B cell (primary cell): ENCODE results near the gene EMP1. TPM values are rescaled to one million over a fixed set of nuclear protein-coding genes. Genes with fewer than 3 reads are reported as not detected.

Experiments used
- ATAC-seq: fragments of 200-7000 bp; cut with Tn5 transposase; one replicate; pipeline ENCODE4 v1.10.0; 2021; ENCODE audit warnings: low read depth, mild to moderate bottlenecking, moderate number of reproducible peaks, moderate library complexity
- CTCF ChIA-PET: fragments of 350-600 bp; sonication (Branson Sonifier 250); formaldehyde crosslinking; loops from one replicate; lab custom pipeline; 2021; ENCODE audit warnings: antibody characterized with exemption, inconsistent platforms; lab: Charles Lee
- POLR2A ChIA-PET: fragments of 350-600 bp; sonication (Branson Sonifier 250); formaldehyde crosslinking; loops from one replicate; lab custom pipeline; 2021; ENCODE audit warnings: antibody characterized with exemption; lab: Charles Lee
- DNase-seq: peaks from one replicate; pipeline ENCODE4 v3.0.0; 2013
- H2AFZ ChIP-seq: 2 replicates; pipeline ENCODE4 v1.6.1; 2012; ENCODE audit warnings: mild to moderate bottlenecking, low read depth, low read length; ENCODE audit not compliant: insufficient read depth, poor library complexity, severe bottlenecking
- H3K27ac ChIP-seq, 2 donors: 1 replicate in 1 of 2; 2 replicates in 1 of 2; pipeline ENCODE4 v1.5.1; 2012 to 2013; ENCODE audit warnings: low read length in 2 of 2, mild to moderate bottlenecking in 2 of 2, moderate library complexity in 1 of 2
- H3K27me3 ChIP-seq, 4 experiments: fragments of 200-600 bp in 1 of 4; sonication (generic) in 1 of 4; replicated peaks in 1 of 4; 1 replicate in 2 of 4; 2 replicates in 2 of 4; pipeline versions ENCODE4 v1.6.1 to v1.7.0; 2013 to 2016; ENCODE audit warnings: low read length in 3 of 4, mild to moderate bottlenecking in 2 of 4, mixed read lengths in 1 of 4, moderate library complexity in 1 of 4; ENCODE audit not compliant: insufficient read depth in 4 of 4, control insufficient read depth in 3 of 4; ENCODE audit errors: control extremely low read depth in 1 of 4
- H3K36me3 ChIP-seq, 2 experiments: replicated peaks in 1 of 2; 1 replicate in 1 of 2; 2 replicates in 1 of 2; pipeline versions ENCODE4 v1.6.1 to v1.7.1; 2013; ENCODE audit warnings: low read length in 1 of 2; ENCODE audit not compliant: insufficient read depth in 2 of 2, control insufficient read depth in 1 of 2; ENCODE audit errors: control extremely low read depth in 1 of 2, extremely low read depth in 1 of 2
- H3K4me1 ChIP-seq, 2 donors: fragments of 200-600 bp in 1 of 2; sonication (generic) in 1 of 2; 1 replicate in 1 of 2; 2 replicates in 1 of 2; pipeline versions ENCODE4 v1.5.1 to v1.6.1; 2013 to 2017; ENCODE audit warnings: low read length in 2 of 2; ENCODE audit not compliant: control insufficient read depth in 2 of 2, insufficient read depth in 2 of 2
- H3K4me2 ChIP-seq: replicated peaks from 2 replicates; pipeline ENCODE3; 2012; ENCODE audit warnings: mild to moderate bottlenecking, low read depth, low read length; ENCODE audit not compliant: poor library complexity, severe bottlenecking
- H3K4me3 ChIP-seq, 5 experiments: fragments of 200-600 bp in 1 of 5; sonication (generic) in 1 of 5; 1 replicate in 3 of 5; 2 replicates in 2 of 5; pipeline versions ENCODE4 v1.5.1 to v1.7.0; 2011 to 2016; ENCODE audit warnings: low read length in 4 of 5, mild to moderate bottlenecking in 4 of 5, low read depth in 2 of 5, control low read depth in 1 of 5, moderate library complexity in 1 of 5; ENCODE audit not compliant: insufficient read depth in 1 of 5; ENCODE audit errors: control extremely low read depth in 1 of 5, extremely low read depth in 1 of 5
- H3K79me2 ChIP-seq: fragments of 200-600 bp; sonication (generic); one replicate; pipeline ENCODE4 v1.6.0; 2016; ENCODE audit warnings: low read length; ENCODE audit not compliant: control insufficient read depth, insufficient read depth
- H3K9ac ChIP-seq: fragments of 200-600 bp; sonication (generic); 2 replicates; pipeline ENCODE4 v1.6.1; 2017; ENCODE audit warnings: mild to moderate bottlenecking, low read length, moderate library complexity
- H3K9me3 ChIP-seq, 3 donors: one replicate each; pipeline versions ENCODE4 v1.6.1 to v1.7.1; 2013; ENCODE audit warnings: low read length in 2 of 3; ENCODE audit not compliant: control insufficient read depth in 2 of 3, insufficient read depth in 1 of 3; ENCODE audit errors: control extremely low read depth in 1 of 3
- H4K20me1 ChIP-seq: 2 replicates; pipeline ENCODE4 v1.6.0; 2012; ENCODE audit warnings: mild to moderate bottlenecking, low read length; ENCODE audit not compliant: insufficient read depth, control insufficient read depth, poor library complexity, severe bottlenecking
- H3K27ac Mint-ChIP-seq: one replicate; pipeline ENCODE4 v1.8.0; 2021; ENCODE audit warnings: mixed read lengths
- H3K27me3 Mint-ChIP-seq: one replicate; pipeline ENCODE4 v1.8.0; 2021; ENCODE audit warnings: mixed read lengths
- H3K4me1 Mint-ChIP-seq: one replicate; pipeline ENCODE4 v1.8.0; 2021; ENCODE audit warnings: mixed read lengths
- H3K4me3 Mint-ChIP-seq: one replicate; pipeline ENCODE4 v1.8.0; 2021; ENCODE audit warnings: mixed read lengths
- H3K9me3 Mint-ChIP-seq: one replicate; pipeline ENCODE4 v1.8.0; 2022; ENCODE audit warnings: mixed read lengths; ENCODE audit not compliant: insufficient read depth
- EZH2 ChIP-seq: IDR thresholded peaks from 2 replicates; pipeline ENCODE4 v1.6.1; 2012; ENCODE audit warnings: borderline replicate concordance, low read depth, mild to moderate bottlenecking, moderate library complexity, low read length; ENCODE audit not compliant: insufficient read depth, poor library complexity, severe bottlenecking
- WGBS: methylation state at CpG from one replicate; pipeline ENCODE4 v1.1.5; 2013; ENCODE audit warnings: missing lambda C conversion rate; ENCODE audit not compliant: insufficient coverage; 5-methylcytosine and 5-hydroxymethylcytosine counted together
- intact Hi-C: fragments of 100-400 bp; cut with micrococcal nuclease; formaldehyde crosslinking; loops from one replicate; pipeline ENCODE4 v1.10.0; 2022
- polyA plus RNA-seq: library from polyadenylated mRNA; depleted of rRNA; stranded (reverse); fragments of >200 nt; gene quantifications from 2 replicates; pipeline ENCODE4 v1.2.3, GENCODE V29; 2012
- total RNA-seq, 2 donors: library from RNA; stranded (reverse); fragments of 120-200 nt in 1 of 2; gene quantifications; 1 replicate in 1 of 2; 2 replicates in 1 of 2; pipeline versions ENCODE4 v1.2.3 to v1.2.4, GENCODE V29; 2013 to 2022
- TF ChIP-seq, protein P1 (sequence below): fragments of 200-600 bp; IDR thresholded peaks from one replicate; pipeline ENCODE4 v1.8.0; 2022; ENCODE audit warnings: antibody characterized with exemption, mild to moderate bottlenecking

EMP1 gene
- total and polyA plus RNA-seq, 2 donors (not counting 1 experiment from before 2014, with no cell fraction given): 0.07 to 0.64 TPM

GRCh38 chr12:13210236-13211190, 14.0 kb downstream of the EMP1 start:
- intact Hi-C loops: no loop called here
- H3K4me1 Mint-ChIP-seq: peaks cover 5% of the 10 kb centered on the region
- no peak overlapping the region for H3K27ac Mint-ChIP-seq
- Histone ChIP-seq H3K4me3 (no peak overlapping the region), H2AFZ (no peak overlapping the region), H4K20me1 (no peaks in the 10 kb centered on the region), H3K4me1 (peaks cover 3 to 4% of the 10 kb centered on the region in 2 donors), H3K27me3 (peaks cover 0 to 9% (median 3%) of the 10 kb centered on the region in 4 experiments), H3K9ac (no peak overlapping the region), H3K9me3 (no peaks in the 10 kb centered on the region), H3K27ac (no peak overlapping the region), H3K36me3 (no peaks in the 10 kb centered on the region), H3K4me2 (no peak overlapping the region), H3K79me2 (no peaks in the 10 kb centered on the region)
- ATAC-seq (no peak), DNase-seq (no peak)
- peaks cover 36% of the 10 kb centered on the region for H3K27me3 Mint-ChIP-seq
- WGBS: 90% methylated on average over 1 of the region's 4 CpGs
- ChIA-PET POLR2A (no interaction called here), CTCF (interaction anchor here (0.9 to 12.4 kb wide), 18 partner anchors 11 to 833 kb away, joined by 3 to 275 read pairs (median 20); partner anchors contain the start of genes GPRC5D and GSG1)
- no peaks in the 10 kb centered on the region for H3K9me3 Mint-ChIP-seq
- TF ChIP-seq, protein P1, sequence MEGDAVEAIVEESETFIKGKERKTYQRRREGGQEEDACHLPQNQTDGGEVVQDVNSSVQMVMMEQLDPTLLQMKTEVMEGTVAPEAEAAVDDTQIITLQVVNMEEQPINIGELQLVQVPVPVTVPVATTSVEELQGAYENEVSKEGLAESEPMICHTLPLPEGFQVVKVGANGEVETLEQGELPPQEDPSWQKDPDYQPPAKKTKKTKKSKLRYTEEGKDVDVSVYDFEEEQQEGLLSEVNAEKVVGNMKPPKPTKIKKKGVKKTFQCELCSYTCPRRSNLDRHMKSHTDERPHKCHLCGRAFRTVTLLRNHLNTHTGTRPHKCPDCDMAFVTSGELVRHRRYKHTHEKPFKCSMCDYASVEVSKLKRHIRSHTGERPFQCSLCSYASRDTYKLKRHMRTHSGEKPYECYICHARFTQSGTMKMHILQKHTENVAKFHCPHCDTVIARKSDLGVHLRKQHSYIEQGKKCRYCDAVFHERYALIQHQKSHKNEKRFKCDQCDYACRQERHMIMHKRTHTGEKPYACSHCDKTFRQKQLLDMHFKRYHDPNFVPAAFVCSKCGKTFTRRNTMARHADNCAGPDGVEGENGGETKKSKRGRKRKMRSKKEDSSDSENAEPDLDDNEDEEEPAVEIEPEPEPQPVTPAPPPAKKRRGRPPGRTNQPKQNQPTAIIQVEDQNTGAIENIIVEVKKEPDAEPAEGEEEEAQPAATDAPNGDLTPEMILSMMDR: no peak
- TF ChIP-seq EZH2: no peak
- no peak overlapping the region for H3K4me3 Mint-ChIP-seq
